ENCODE data around the gene STXBP3.

STXBP3 gene

GRCh38 chr1:108749081-108749480 lies 2.6 kb downstream of the STXBP3 start:
- DNase-seq (ENCODE audit: low spot score) = no peak
- in situ Hi-C loops (cut with MboI; ENCODE audit: low pct_unique_long_range_greater_than_20kb, low sequenced_read_pairs, unreplicated experiment) = no loop called here
- no peak for TF ChIP-seq CTCF (IDR thresholded peaks at IDR 0.05; ENCODE audit: extremely low read depth, insufficient read depth, missing control alignments)

- in situ Hi-C loops (cut with MboI; ENCODE audit: low pct_unique_long_range_greater_than_20kb, low sequenced_read_pairs, unreplicated experiment) = no loop called here
- TF ChIP-seq CTCF (IDR thresholded peaks at IDR 0.05; ENCODE audit: extremely low read depth, insufficient read depth, missing control alignments) = no peak
- DNase-seq (ENCODE audit: low spot score) = no peak
Observed at GRCh38 chr1:108750476-108751181, 4.2 kb downstream of the STXBP3 start.

- no peak for DNase-seq (ENCODE audit: low spot score)
- in situ Hi-C loops (cut with MboI; ENCODE audit: low pct_unique_long_range_greater_than_20kb, low sequenced_read_pairs, unreplicated experiment) = no loop called here
- TF ChIP-seq CTCF (IDR thresholded peaks at IDR 0.05; ENCODE audit: extremely low read depth, insufficient read depth, missing control alignments) = no peak
Observed at GRCh38 chr1:108753363-108753762, 6.9 kb downstream of the STXBP3 start.

- no peak for DNase-seq (ENCODE audit: low spot score)
- no peak for TF ChIP-seq CTCF (IDR thresholded peaks at IDR 0.05; ENCODE audit: extremely low read depth, insufficient read depth, missing control alignments)
- in situ Hi-C loops (cut with MboI; ENCODE audit: low pct_unique_long_range_greater_than_20kb, low sequenced_read_pairs, unreplicated experiment) = no loop called here
Observed at GRCh38 chr1:108758796-108759195, 12.3 kb downstream of the STXBP3 start.

GRCh38 chr1:108767115-108767514 lies 20.6 kb downstream of the STXBP3 start:
- in situ Hi-C loops (cut with MboI; ENCODE audit: low pct_unique_long_range_greater_than_20kb, low sequenced_read_pairs, unreplicated experiment) = no loop called here
- TF ChIP-seq CTCF (IDR thresholded peaks at IDR 0.05; ENCODE audit: extremely low read depth, insufficient read depth, missing control alignments) = no peak

GRCh38 chr1:108767708-108768107 lies 21.2 kb downstream of the STXBP3 start:
- in situ Hi-C loops (cut with MboI; ENCODE audit: low pct_unique_long_range_greater_than_20kb, low sequenced_read_pairs, unreplicated experiment) = no loop called here
- DNase-seq (ENCODE audit: low spot score) = no peak
- TF ChIP-seq CTCF (IDR thresholded peaks at IDR 0.05; ENCODE audit: extremely low read depth, insufficient read depth, missing control alignments) = no peak

More at GRCh38 chr1:108767115-108767514, 20.6 kb downstream of the STXBP3 start:
- no peak for DNase-seq (ENCODE audit: low spot score)
